ENCODE results near the gene HOMER2.

DNA sequence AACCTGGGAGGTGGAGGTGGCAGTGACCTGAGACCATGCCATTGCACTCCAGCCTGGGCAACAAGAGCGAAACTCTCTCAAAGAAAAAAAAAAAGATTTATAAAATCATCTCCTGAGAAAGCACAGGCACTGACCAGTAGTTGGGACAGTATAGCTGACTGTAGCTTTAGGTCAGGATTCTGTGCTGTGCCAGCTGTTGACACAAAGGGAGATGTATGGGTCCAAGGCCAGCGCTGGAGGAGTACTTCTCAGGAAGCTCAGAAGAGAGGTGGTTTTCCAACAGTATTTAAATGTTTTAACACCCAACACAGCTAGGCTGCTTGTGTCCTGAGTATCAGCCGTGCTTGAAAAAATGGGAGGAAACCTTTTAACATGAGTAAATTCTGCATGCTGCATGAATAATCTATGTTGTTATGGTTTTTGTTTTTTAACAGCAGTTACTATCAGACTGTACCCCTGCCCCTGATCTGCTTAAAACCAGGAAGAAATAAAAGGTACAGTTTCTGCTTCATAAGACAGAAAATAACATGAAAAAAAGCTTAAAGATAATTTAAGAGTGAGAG is 40.0 kb upstream of the HOMER2 start:
- TF ChIP-seq, protein P1, sequence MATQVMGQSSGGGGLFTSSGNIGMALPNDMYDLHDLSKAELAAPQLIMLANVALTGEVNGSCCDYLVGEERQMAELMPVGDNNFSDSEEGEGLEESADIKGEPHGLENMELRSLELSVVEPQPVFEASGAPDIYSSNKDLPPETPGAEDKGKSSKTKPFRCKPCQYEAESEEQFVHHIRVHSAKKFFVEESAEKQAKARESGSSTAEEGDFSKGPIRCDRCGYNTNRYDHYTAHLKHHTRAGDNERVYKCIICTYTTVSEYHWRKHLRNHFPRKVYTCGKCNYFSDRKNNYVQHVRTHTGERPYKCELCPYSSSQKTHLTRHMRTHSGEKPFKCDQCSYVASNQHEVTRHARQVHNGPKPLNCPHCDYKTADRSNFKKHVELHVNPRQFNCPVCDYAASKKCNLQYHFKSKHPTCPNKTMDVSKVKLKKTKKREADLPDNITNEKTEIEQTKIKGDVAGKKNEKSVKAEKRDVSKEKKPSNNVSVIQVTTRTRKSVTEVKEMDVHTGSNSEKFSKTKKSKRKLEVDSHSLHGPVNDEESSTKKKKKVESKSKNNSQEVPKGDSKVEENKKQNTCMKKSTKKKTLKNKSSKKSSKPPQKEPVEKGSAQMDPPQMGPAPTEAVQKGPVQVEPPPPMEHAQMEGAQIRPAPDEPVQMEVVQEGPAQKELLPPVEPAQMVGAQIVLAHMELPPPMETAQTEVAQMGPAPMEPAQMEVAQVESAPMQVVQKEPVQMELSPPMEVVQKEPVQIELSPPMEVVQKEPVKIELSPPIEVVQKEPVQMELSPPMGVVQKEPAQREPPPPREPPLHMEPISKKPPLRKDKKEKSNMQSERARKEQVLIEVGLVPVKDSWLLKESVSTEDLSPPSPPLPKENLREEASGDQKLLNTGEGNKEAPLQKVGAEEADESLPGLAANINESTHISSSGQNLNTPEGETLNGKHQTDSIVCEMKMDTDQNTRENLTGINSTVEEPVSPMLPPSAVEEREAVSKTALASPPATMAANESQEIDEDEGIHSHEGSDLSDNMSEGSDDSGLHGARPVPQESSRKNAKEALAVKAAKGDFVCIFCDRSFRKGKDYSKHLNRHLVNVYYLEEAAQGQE (IDR thresholded peaks at IDR 0.05): no peak
- TF ChIP-seq, protein P2, sequence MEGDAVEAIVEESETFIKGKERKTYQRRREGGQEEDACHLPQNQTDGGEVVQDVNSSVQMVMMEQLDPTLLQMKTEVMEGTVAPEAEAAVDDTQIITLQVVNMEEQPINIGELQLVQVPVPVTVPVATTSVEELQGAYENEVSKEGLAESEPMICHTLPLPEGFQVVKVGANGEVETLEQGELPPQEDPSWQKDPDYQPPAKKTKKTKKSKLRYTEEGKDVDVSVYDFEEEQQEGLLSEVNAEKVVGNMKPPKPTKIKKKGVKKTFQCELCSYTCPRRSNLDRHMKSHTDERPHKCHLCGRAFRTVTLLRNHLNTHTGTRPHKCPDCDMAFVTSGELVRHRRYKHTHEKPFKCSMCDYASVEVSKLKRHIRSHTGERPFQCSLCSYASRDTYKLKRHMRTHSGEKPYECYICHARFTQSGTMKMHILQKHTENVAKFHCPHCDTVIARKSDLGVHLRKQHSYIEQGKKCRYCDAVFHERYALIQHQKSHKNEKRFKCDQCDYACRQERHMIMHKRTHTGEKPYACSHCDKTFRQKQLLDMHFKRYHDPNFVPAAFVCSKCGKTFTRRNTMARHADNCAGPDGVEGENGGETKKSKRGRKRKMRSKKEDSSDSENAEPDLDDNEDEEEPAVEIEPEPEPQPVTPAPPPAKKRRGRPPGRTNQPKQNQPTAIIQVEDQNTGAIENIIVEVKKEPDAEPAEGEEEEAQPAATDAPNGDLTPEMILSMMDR (IDR thresholded peaks at IDR 0.05; ENCODE audit: low read depth, low read length, missing input control): no peak
- TF ChIP-seq TAF1 (conservative IDR thresholded peaks at IDR 0.05) (no peak), YY1 (IDR thresholded peaks at IDR 0.05) (no peak), RAD21 (IDR thresholded peaks at IDR 0.05) (no peak), NR2F2 (IDR thresholded peaks at IDR 0.05) (no peak), SP1 (IDR thresholded peaks at IDR 0.05) (no peak)
- TF ChIP-seq, protein P3, sequence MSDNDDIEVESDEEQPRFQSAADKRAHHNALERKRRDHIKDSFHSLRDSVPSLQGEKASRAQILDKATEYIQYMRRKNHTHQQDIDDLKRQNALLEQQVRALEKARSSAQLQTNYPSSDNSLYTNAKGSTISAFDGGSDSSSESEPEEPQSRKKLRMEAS (IDR thresholded peaks at IDR 0.05): no peak
